Ramos (cell line): ENCODE data around the gene CORO6.
"Not testable (repeated sequence)": the region's sequence is repeated elsewhere in the genome, so short reads cannot be mapped to it uniquely, and the experiment has no call there.

Experiments
- in situ Hi-C: fragments of 300-500 bp; cut with MboI; formaldehyde crosslinking; loops from one replicate; pipeline ENCODE4 v1.14.3; 2022; ENCODE audit warnings: low sequenced_read_pairs; ENCODE audit not compliant: unreplicated experiment

CORO6 gene

DNA sequence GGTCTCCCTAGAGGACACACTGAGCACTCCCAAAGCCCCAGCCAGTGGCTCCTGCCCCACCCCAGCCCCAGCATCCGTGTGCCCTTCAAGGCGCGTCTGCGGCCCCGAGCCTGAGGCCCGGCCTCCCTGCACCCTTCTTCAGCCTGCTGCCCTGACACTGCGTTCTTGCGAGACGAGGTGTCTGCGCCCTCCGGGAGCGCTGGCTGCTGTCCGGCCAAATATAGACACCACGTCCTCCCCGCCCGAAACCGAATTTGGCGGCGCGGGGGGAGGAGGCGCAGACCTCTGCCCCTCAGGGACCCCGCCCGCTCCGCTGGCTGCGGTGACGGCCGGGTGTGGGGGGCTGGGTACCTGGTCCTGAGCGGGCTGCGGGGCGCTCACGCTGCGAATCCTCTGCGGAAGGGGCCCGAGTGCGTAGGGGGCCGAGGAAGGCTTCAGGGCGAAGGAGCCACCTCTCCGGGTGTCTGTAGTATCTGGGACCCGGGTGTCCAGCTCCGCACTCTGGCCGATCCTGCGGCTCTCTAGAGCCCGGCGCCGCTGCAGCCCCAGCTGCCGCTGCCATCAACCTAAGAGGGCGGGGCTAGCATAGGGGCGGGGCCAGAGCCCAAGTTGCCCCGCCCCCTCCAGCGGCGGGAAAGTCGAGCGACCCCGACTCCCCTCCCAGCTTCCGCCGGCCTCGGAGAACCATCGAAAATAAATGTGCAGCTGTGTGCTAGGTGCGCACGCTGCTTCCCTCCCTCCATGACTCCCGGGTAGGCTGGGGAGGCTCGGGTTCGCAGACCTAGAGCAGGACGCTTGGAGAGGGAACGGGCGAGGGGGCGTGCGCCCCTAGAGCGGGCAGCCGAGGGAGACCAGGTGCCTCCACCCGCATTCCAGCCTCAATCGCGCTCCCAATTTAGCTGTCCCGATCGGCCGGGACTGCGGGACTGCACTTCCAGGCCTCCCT, at the start of gene CORO6:
Gene CORO6, minus strand, starts transcription at position 576 of the 946 bp plus-strand sequence. CDS start 1,491 bp downstream, outside the sequence.
- in situ Hi-C loops = no loop called here

- in situ Hi-C loops = no loop called here
These were observed 48.9 kb upstream of the CORO6 start for GRCh38 chr17:29671661-29672060.

GRCh38 chr17:29669266-29669665, 46.6 kb upstream of the CORO6 start:
- in situ Hi-C loops = no loop called here

DNA sequence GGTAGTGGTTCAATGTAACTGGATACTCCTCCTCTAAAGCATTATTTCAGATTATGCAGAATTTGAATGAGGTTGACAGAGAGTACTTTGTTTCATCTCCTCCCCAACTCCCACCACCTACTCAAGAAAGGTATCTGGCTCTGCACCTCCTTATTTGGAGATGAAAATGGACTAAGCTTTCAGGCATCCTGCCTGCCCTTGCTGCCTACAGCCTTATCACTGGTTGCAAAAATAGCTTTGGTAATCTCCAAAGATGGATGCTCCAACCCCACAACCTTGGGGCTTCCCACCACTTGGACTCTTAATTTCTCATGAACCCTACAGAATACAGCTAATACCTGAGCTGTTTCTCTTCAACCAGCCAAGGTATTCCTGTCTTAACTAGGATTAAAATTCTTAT, 45.3 kb upstream of the CORO6 start:
- in situ Hi-C loops = no loop called here

GRCh38 chr17:29665481-29665810, 42.7 kb upstream of the CORO6 start:
- in situ Hi-C loops = no loop called here

DNA sequence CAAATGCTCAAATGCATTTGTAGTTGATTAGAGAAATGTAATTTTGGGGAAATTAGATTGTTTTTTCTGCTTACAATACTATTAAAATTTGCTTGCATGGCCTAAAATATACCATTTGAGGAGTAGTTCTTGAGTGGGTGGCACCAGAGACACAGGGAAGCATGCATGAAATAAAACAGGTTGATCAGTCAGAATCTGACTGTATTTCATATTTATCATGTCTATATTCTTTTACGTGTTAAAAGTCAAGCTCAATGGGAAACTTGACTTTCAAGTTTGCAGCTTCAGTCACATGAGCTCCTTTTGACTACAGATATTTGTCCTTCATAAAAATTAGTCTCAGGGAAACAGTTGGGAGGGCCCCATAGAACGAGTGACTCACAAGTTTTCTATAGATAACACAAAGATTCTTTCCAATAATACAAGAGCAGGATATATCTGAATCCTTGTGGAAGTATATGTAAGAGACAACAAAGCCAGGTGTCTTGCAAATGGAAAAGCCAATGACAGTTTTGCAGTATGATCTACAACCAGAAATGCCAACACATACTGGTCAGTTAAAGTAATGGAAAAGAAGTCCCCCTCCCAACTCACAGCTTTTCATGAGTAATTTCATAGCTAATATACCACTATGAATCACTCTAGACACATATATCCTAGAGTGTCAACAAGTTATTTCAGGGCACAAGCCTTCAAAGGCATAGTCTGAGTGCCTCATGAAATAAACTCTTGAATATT, 42.2 kb upstream of the CORO6 start:
- in situ Hi-C loops = no loop called here

DNA sequence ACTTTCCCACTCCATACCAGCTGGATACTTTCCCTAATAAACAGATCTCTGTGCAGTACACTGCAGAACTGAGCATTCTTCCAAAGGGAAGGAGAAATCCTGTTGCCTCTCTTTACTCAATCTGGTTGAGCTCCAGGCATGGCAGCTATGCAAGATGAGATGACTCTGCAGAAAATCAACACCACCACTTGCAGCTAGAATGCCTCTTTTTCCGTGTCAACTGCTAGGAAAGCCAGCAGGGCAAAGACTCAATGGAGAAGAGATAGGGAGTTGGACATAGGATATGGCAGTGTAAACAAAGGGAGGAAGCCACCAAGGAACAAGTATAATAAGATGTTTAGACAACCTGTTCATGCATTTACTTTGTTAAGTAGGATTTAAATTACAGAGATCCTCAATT, 40.4 kb upstream of the CORO6 start:
- in situ Hi-C loops = no loop called here

- in situ Hi-C loops = no loop called here
These were observed 38.5 kb upstream of the CORO6 start for GRCh38 chr17:29661213-29661612.

- in situ Hi-C loops = no loop called here
These were observed 36.4 kb upstream of the CORO6 start for GRCh38 chr17:29659155-29659554.

DNA sequence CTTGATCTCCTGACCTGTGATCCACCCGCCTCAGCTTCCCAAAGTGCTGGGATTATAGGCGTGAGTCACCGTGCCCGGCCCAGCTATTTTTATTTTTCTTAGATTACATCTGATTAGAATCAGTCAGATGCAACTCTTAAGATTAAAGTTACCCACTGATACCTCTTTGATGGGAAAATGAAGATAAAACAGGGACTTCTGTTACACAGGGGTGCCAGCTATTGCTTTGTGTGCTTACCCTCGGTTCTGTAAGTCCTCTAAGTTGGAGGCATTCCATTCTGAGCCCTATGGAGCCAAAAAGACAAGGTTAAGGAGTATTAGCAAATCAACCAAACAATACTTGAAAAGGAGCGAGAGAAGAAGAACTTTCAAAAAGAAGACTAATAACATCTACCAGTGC, 32.6 kb upstream of the CORO6 start:
- in situ Hi-C loops = no loop called here

DNA sequence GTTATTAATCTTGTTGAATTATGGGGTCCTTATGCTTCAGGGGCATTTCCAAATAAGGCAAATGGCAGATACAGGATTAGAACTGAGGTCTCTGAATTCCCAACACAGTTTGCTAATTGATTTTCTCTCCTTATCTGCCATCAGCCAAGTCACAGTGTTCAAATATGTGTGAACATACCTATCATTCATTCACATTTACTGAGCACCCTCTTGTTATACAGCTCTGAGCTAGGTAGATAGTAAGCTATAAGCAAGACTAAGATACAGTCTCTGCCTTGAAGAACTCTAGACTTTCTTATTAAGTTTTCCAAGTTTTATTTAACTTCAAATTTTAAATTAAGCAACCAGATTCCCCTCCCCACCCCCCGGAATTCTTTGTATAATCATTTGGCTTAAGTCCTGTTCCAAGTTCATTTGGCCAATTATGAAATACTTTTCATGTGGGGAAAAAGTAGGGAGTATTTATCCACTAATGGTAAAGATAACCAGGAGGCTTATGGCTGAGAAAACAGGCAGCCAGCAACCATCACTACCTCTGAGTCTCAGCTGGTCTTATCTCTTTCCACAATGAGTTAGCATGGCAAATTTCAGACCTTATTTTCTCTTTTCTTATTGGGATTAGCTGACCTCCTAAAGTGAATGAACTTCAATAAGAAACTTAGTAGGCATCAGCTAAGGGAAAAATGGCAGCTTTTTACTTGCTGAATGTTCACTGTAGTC, 31.4 kb upstream of the CORO6 start:
- in situ Hi-C loops = no loop called here

GRCh38 chr17:29652976-29653375, 30.3 kb upstream of the CORO6 start:
- in situ Hi-C loops = no loop called here

DNA sequence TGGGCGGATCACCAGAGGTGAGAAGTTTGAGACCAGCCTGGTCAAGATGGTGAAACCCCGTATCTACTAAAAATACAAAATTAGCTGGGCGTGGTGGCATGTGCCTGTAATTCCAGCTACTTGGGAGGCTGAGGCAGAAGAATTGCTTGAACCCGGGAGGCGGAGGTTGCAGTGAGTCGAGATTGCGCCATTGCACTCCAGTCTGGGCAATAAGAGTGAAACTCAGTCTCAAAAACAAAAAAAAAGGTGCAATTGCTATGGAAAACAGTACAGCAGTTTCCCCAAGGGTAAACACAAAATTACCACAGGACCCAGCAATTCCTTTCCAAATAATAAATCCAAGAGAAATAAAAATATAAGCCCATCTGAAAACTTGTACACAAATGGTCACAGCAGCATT, 29.2 kb upstream of the CORO6 start:
- in situ Hi-C loops = not testable (repeated sequence)

- in situ Hi-C loops = no loop called here
These were observed 27.7 kb upstream of the CORO6 start for GRCh38 chr17:29650396-29650795.

DNA sequence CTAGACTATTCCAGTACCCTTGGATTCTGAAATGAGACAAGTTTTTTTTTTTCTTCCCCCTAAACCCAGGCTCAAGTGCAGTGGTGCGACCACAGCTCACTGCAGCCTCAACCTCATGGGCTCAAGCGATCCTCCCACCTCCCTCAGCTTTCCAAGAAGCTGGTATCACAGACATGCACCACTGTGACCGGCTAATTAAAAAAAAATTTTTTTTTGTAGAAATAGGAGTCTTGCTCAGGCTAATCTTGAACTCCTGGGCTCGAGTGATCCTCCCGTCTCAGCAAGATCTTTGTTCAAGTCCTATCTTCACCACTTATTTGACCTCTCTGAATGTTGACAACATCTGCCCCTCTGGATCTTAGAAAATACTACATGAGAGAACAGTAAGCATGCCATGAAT, 26.6 kb upstream of the CORO6 start:
- in situ Hi-C loops = loop anchor here (25.0 kb wide), 2 partner anchors 288 to 363 kb away; partner anchors contain the start of genes EFCAB5 and SSH2

DNA sequence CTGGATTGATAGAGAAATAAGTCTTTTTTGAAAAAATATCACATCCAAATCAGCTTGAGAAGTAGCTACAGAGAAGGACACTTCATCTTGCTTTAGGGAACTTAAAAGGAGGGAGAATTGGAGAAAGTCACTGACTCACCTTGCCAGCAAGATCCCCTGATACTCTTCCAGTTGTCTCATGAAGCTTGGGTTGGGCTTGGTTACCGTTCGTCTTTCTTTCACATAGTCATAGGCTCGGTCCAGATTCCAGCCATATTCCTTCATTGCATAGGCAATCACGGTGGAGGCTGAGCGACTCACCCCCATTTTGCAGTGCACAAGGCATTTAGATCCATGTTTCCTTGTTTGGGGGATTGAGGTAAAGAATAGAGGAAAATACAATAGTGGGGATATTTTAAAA, 25.3 kb upstream of the CORO6 start:
- in situ Hi-C loops = loop anchor here (25.0 kb wide), 2 partner anchors 289 to 364 kb away; partner anchors contain the start of genes EFCAB5 and SSH2

DNA sequence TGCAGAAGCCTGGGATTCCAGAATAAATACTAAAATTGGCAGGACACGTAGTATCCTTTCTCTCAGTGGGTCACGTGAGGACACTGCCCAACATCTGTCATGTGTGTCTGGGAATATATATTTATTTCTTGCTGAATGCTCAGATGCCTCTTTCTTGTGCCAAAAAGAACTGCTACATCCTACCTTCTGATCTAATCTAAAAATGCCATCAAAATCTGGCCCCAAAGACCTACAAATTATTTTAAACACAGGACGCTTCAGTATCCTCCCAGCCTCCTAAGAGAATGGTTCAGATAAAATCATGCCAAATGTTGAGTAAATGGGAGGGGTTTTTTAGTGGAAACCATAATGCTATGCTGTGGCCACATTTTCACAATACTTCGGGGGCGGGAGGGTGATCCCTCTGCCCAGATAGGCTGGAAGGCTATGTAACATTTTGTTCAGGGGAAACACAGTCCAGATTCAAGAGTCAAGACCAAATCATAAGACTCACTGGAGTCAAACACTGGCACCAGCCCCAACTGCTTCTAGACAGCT, 22.9 kb upstream of the CORO6 start:
- in situ Hi-C loops = loop anchor here (25.0 kb wide), 2 partner anchors 292 to 367 kb away; partner anchors contain the start of genes EFCAB5 and SSH2

DNA sequence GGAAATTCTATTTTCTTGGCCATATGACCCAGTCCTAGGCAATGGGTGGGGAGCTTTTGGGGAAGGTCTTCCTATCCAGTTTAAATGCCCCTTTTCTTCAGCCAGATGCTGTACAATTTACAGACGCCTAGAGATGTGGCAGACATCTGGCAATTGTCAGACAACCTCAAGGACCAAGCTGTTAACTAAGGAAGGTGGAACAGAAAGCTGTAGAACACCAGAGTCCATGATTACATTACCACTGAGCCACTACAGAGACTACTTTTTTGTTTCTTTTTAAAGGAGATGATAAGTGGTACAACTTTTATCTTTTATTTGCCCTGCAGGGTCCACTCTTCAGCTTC, 21.1 kb upstream of the CORO6 start:
- in situ Hi-C loops = loop anchor here (25.0 kb wide), 2 partner anchors 294 to 369 kb away; partner anchors contain the start of genes EFCAB5 and SSH2

DNA sequence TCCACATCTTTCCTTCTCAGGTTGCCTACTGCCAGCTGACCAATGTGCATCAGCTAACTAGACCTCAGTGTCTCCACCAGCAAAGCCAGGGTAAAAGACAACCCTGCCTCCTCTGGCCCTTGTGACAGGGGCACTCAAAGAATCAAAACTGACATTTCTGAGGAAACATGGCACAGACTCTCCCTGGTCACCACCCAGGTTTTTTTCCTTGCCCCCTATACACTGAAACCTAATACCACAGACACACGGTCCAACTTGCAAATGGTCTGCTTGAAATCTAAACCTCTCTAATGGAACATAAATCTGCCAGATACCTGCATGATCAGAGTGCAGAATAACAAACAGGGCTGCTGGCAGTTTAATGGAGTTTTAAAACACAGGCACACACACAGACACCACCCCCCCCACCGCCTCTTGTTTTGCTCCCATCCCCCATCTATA, 19.5 kb upstream of the CORO6 start:
- in situ Hi-C loops = loop anchor here (25.0 kb wide), 2 partner anchors 295 to 370 kb away; partner anchors contain the start of genes EFCAB5 and SSH2
